Measurements from ENCODE around the gene UNC5A.

UNC5A gene

GRCh38 chr5:176813587-176814312 lies 3.4 kb downstream of the UNC5A start:
- no peak for TF ChIP-seq CTCF (conservative IDR thresholded peaks at IDR 0.05; ENCODE audit: low read depth, low read length)
- H3K4me3 ChIP-seq (IDR thresholded peaks at IDR 0.05; ENCODE audit: insufficient read depth, low read depth, low read length) = no peak overlapping the region
- H4K20me1 ChIP-seq (ENCODE audit: insufficient read depth) = no peaks in the 10 kb centered on the region
- no peaks in the 10 kb centered on the region for H3K36me3 ChIP-seq (ENCODE audit: insufficient read depth)
- no peak overlapping the region for H3K27ac ChIP-seq
- H3K4me1 ChIP-seq (ENCODE audit: low read depth, poor library complexity, severe bottlenecking) = no peaks in the 10 kb centered on the region
- no peak overlapping the region for H3K9ac ChIP-seq
- H2AFZ ChIP-seq (ENCODE audit: low read depth) = no peak overlapping the region
- no peak overlapping the region for H3K4me2 ChIP-seq
- H3K79me2 ChIP-seq (ENCODE audit: insufficient read depth, low read depth) = no peaks in the 10 kb centered on the region
- H3K27me3 ChIP-seq (ENCODE audit: insufficient read depth, low read depth) = peaks cover 13% of the 10 kb centered on the region; the same call in 1 of the 2 replicates

- Histone ChIP-seq H2AFZ (ENCODE audit: low read depth) (no peak overlapping the region), H4K20me1 (ENCODE audit: insufficient read depth) (no peaks in the 10 kb centered on the region), H3K4me1 (ENCODE audit: low read depth, poor library complexity, severe bottlenecking) (no peaks in the 10 kb centered on the region), H3K4me2 (no peak overlapping the region), H3K79me2 (ENCODE audit: insufficient read depth, low read depth) (no peaks in the 10 kb centered on the region), H3K36me3 (ENCODE audit: insufficient read depth) (no peaks in the 10 kb centered on the region), H3K9ac (no peak overlapping the region), H3K27ac (no peak overlapping the region), H3K4me3 (IDR thresholded peaks at IDR 0.05; ENCODE audit: insufficient read depth, low read depth, low read length) (no peak overlapping the region), H3K27me3 (ENCODE audit: insufficient read depth, low read depth) (peaks cover 14% of the 10 kb centered on the region; the same call in 1 of the 2 replicates)
- TF ChIP-seq CTCF (conservative IDR thresholded peaks at IDR 0.05; ENCODE audit: low read depth, low read length) = no peak
Measured at GRCh38 chr5:176814313-176814685, 3.9 kb downstream of the UNC5A start.

DNA sequence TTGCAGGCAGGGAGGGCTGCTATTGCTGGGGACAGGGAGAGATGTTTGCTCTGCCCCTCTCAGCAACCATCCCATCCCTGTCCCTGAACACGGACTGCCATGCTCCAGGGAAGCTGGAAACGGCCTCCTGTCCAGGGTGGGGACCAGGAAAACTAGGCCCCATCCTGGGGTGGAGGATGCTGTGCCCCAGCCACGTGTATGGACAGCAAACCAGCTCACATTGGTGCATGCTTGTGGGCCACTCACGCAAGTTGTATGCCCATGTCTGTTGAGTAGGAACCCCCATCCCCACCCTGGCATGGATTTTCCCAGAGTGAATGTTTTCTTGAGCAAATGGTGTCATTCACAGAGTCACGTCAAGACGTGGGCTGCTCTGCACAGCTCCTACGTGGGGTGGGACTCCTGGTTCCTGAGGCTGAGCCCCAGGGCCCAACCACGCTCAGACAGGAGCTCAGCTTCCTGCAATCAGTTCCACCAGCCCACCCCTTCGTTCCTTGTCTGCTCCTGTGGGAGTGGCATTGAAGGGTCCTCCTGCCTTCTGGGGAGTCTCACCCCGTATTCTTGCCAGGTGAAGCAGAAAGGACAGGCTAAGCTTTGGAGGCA lies 4.6 kb downstream of the UNC5A start:
- H4K20me1 ChIP-seq (ENCODE audit: insufficient read depth) = no peaks in the 10 kb centered on the region
- no peaks in the 10 kb centered on the region for H3K4me1 ChIP-seq (ENCODE audit: low read depth, poor library complexity, severe bottlenecking)
- TF ChIP-seq CTCF (conservative IDR thresholded peaks at IDR 0.05; ENCODE audit: low read depth, low read length) = no peak
- no peak overlapping the region for H3K9ac ChIP-seq
- H3K27me3 ChIP-seq (ENCODE audit: insufficient read depth, low read depth) = peaks cover 14% of the 10 kb centered on the region; the same call in 1 of the 2 replicates
- no peak overlapping the region for H2AFZ ChIP-seq (ENCODE audit: low read depth)
- no peaks in the 10 kb centered on the region for H3K79me2 ChIP-seq (ENCODE audit: insufficient read depth, low read depth)
- H3K36me3 ChIP-seq (ENCODE audit: insufficient read depth) = no peaks in the 10 kb centered on the region
- no peak overlapping the region for H3K4me3 ChIP-seq (IDR thresholded peaks at IDR 0.05; ENCODE audit: insufficient read depth, low read depth, low read length)
- no peak overlapping the region for H3K4me2 ChIP-seq
- H3K27ac ChIP-seq = no peak overlapping the region

GRCh38 chr5:176816043-176816745 lies 5.8 kb downstream of the UNC5A start:
- Histone ChIP-seq H4K20me1 (ENCODE audit: insufficient read depth) (no peaks in the 10 kb centered on the region), H3K36me3 (ENCODE audit: insufficient read depth) (no peaks in the 10 kb centered on the region), H2AFZ (ENCODE audit: low read depth) (no peak overlapping the region), H3K4me1 (ENCODE audit: low read depth, poor library complexity, severe bottlenecking) (no peaks in the 10 kb centered on the region), H3K79me2 (ENCODE audit: insufficient read depth, low read depth) (no peaks in the 10 kb centered on the region), H3K27me3 (ENCODE audit: insufficient read depth, low read depth) (peaks cover 14% of the 10 kb centered on the region; the same call in 1 of the 2 replicates), H3K4me2 (no peak overlapping the region), H3K9ac (no peak overlapping the region), H3K27ac (no peak overlapping the region), H3K4me3 (IDR thresholded peaks at IDR 0.05; ENCODE audit: insufficient read depth, low read depth, low read length) (no peak overlapping the region)
- no peak for TF ChIP-seq CTCF (conservative IDR thresholded peaks at IDR 0.05; ENCODE audit: low read depth, low read length)

All from KMS-11 (cell line).